Prostate gland (tissue), 2 donors: ENCODE data around the gene OR6B2. TPM values are rescaled to one million over a fixed set of nuclear protein-coding genes. Genes with fewer than 3 reads are reported as not detected.

Experiments
- DNase-seq: peaks from one replicate; pipeline ENCODE4 v3.0.0-alpha.2; 2019; ENCODE audit warnings: low spot score
- H3K27ac ChIP-seq, 2 donors: fragments of 200-600 bp; sonication (generic); 2 replicates each; pipeline ENCODE4 v1.5.1; 2017 to 2019
- H3K27me3 ChIP-seq: fragments of 200-600 bp; sonication (generic); replicated peaks from 2 replicates; pipeline ENCODE4 v1.5.1; 2019; ENCODE audit not compliant: insufficient read depth
- H3K36me3 ChIP-seq, 2 donors: fragments of 200-600 bp; sonication (generic); 1 replicate in 1 of 2; 2 replicates in 1 of 2; pipeline versions ENCODE4 v1.5.1 to v1.8.1; 2017 to 2019
- H3K4me1 ChIP-seq: fragments of 200-600 bp; sonication (generic); replicated peaks from 2 replicates; pipeline ENCODE4 v1.5.1; 2019
- H3K4me3 ChIP-seq, 2 donors: fragments of 200-600 bp; sonication (generic); 2 replicates each; pipeline ENCODE4 v1.5.1; 2017 to 2019
- H3K9me3 ChIP-seq: fragments of 200-600 bp; sonication (generic); 2 replicates; pipeline ENCODE4 v1.5.1; 2017
- CTCF ChIP-seq, 4 experiments: fragments of 200-600 bp in 2 of 4; fragments of 450-650 bp in 2 of 4; sonication (generic) in 2 of 4; IDR thresholded peaks; 1 replicate in 3 of 4; 2 replicates in 1 of 4; pipeline ENCODE4 v1.5.1; 2016 to 2019; ENCODE audit warnings: antibody characterized with exemption in 4 of 4, mild to moderate bottlenecking in 2 of 4, moderate library complexity in 2 of 4
- POLR2A ChIP-seq: fragments of 450-650 bp; IDR thresholded peaks from one replicate; pipeline ENCODE4 v1.6.1; 2016; ENCODE audit warnings: antibody characterized with exemption, mild to moderate bottlenecking
- POLR2AphosphoS5 ChIP-seq: sonication (generic); formaldehyde crosslinking; IDR thresholded peaks from one replicate; pipeline ENCODE4 v1.6.1; 2017; ENCODE audit warnings: antibody characterized with exemption
- WGBS: methylation state at CpG from one replicate; pipeline ENCODE4 v1.1.5; 2018; 5-methylcytosine and 5-hydroxymethylcytosine counted together
- intact Hi-C: fragments of 100-400 bp; cut with DNase I; formaldehyde crosslinking; loops from one replicate; pipeline ENCODE4 v1.14.2; 2022
- total RNA-seq, 2 donors: library from RNA; depleted of rRNA; stranded (reverse); fragments of >200 nt; gene quantifications; one replicate each; pipeline ENCODE4 v1.1.0, GENCODE V29; 2016

OR6B2 gene
- not detected for total RNA-seq

GRCh38 chr2:240030379-240031094 is at the start of gene OR6B2:
Gene OR6B2, minus strand, starts transcription at chr2:240030429. Its CDS starts 0 bp downstream, at chr2:240030429.
- Histone ChIP-seq H3K27ac (no peak within 1 kb of the TSS), H3K4me3 (no peak within 1 kb of the TSS), H3K36me3 (no peaks in the 10 kb centered on the region), H3K27me3 (no peaks in the 10 kb centered on the region), H3K4me1 (no peaks in the 10 kb centered on the region), H3K9me3 (no peaks in the 10 kb centered on the region)
- no peak for TF ChIP-seq POLR2A
- TF ChIP-seq POLR2AphosphoS5 = no peak
- TF ChIP-seq CTCF (IDR thresholded peaks at IDR 0.05) = no peak
- WGBS = 73% methylated on average over 6 of the region's 6 CpGs
- intact Hi-C loops = no loop called here
- no peak for DNase-seq

DNA sequence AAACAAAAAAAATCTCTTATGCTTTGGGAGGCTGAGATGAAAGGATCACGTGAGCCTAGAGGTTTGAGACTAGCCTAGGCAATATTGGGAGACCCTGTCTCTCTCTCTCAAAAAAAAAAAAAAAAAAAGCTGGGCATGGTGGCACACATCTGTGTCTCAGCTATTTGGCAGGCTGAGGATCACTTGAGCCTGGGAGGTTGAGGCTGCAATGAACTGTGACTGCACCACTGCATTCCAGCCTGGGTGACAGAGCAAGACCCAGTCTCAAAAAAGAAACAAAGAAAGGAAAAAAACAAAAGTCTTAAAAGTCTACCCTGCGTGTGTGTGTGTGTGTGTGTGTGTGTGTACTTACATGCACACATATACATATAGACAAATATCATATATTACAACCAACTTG is 48.4 kb upstream of the OR6B2 start:
- H3K4me3 ChIP-seq = no peak overlapping the region
- intact Hi-C loops = no loop called here
- H3K36me3 ChIP-seq = no peaks in the 10 kb centered on the region
- TF ChIP-seq POLR2A = no peak
- TF ChIP-seq POLR2AphosphoS5 = no peak
- no peak for TF ChIP-seq CTCF (IDR thresholded peaks at IDR 0.05)
- no peaks in the 10 kb centered on the region for H3K9me3 ChIP-seq
- no peaks in the 10 kb centered on the region for H3K4me1 ChIP-seq
- H3K27ac ChIP-seq = no peak overlapping the region
- WGBS = 48% methylated on average over 2 of the region's 2 CpGs
- no peaks in the 10 kb centered on the region for H3K27me3 ChIP-seq
- no peak for DNase-seq

DNA sequence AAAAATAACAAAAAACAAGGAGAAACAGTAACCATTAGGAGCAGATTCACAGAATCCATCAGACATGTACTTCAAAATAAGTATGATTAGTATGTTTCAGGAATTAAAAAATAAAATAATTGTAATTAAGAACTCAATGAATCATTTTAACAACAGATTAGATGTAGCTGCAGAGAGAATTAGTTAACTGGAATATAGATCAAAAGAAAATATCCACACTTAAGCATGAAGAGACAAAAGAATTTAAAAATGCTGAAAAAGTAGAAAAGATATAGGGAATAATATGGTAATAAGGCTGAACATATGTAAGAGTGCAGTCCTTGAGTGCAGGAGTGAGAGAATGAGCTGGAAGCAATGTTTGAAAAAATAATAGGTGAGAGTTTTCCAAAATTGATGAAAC is 47.2 kb upstream of the OR6B2 start:
- no peaks in the 10 kb centered on the region for H3K9me3 ChIP-seq
- H3K4me1 ChIP-seq = no peaks in the 10 kb centered on the region
- no peaks in the 10 kb centered on the region for H3K27me3 ChIP-seq
- DNase-seq = no peak
- H3K36me3 ChIP-seq = no peaks in the 10 kb centered on the region
- no peak overlapping the region for H3K4me3 ChIP-seq
- intact Hi-C loops = no loop called here
- TF ChIP-seq CTCF (IDR thresholded peaks at IDR 0.05) (no peak), POLR2A (no peak), POLR2AphosphoS5 (no peak)
- no peak overlapping the region for H3K27ac ChIP-seq

GRCh38 chr2:240074545-240074944 is 44.3 kb upstream of the OR6B2 start:
- intact Hi-C loops = no loop called here
- no peaks in the 10 kb centered on the region for H3K36me3 ChIP-seq
- DNase-seq = no peak
- 47% methylated on average over 5 of the region's 5 CpGs for WGBS
- H3K9me3 ChIP-seq = no peaks in the 10 kb centered on the region
- no peak overlapping the region for H3K27ac ChIP-seq
- no peak overlapping the region for H3K4me3 ChIP-seq
- no peak for TF ChIP-seq CTCF (IDR thresholded peaks at IDR 0.05)
- TF ChIP-seq POLR2A = no peak
- no peak for TF ChIP-seq POLR2AphosphoS5
- H3K27me3 ChIP-seq = no peaks in the 10 kb centered on the region
- no peaks in the 10 kb centered on the region for H3K4me1 ChIP-seq

DNA sequence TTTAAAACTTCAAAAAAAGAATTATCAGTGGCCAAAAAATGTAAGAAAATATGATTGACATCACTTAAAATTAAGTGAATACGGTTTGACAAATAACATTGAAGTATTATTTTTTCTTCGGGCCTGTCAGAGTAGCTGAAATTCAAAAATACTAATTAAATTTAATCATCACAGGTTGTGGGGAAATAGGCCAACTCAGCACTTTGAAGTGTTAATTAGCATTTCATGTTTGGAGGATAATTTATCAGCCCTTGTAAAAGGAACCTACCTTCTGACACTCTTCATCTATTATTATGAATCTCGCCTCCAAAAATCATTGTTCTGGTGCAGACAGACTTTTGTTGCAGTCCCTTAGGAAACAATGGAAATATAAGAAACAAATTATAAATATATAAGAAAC is 40.7 kb upstream of the OR6B2 start:
- no peak overlapping the region for H3K4me3 ChIP-seq
- DNase-seq = no peak
- intact Hi-C loops = no loop called here

More for the DNA sequence above, 40.7 kb upstream of the OR6B2 start:
- Histone ChIP-seq H3K9me3 (no peaks in the 10 kb centered on the region), H3K4me1 (no peaks in the 10 kb centered on the region), H3K27me3 (no peaks in the 10 kb centered on the region), H3K27ac (no peak overlapping the region), H3K36me3 (no peaks in the 10 kb centered on the region)
- WGBS = 97% methylated on average over 3 of the region's 3 CpGs
- TF ChIP-seq CTCF (IDR thresholded peaks at IDR 0.05) (no peak), POLR2A (no peak)
